ENCODE data around the gene CHST11. TPM values are rescaled to one million over a fixed set of nuclear protein-coding genes. Genes with fewer than 3 reads are reported as not detected.

Gene CHST11
- total RNA-seq, 4 donors from 2014 or later, result 5.7 to 15.7 (median 7.1) TPM

- Histone ChIP-seq H3K4me1 (peaks cover 18 to 38% (median 25%) of the 10 kb centered on the region in 4 donors), H3K9me3 (no peaks in the 10 kb centered on the region), H3K36me3 (no peaks in the 10 kb centered on the region), H3K4me3 (no peak overlapping the region), H3K27me3 (no peaks in the 10 kb centered on the region), H3K27ac (replicated peaks in 1 of 4) (no peak overlapping the region)
- TF ChIP-seq POLR2AphosphoS5 (IDR thresholded peaks at IDR 0.05), result no peak
- TF ChIP-seq POLR2A (IDR thresholded peaks at IDR 0.05; ENCODE audit: low read depth), result no peak
- TF ChIP-seq EP300 (IDR thresholded peaks at IDR 0.05), result no peak
- no peak for TF ChIP-seq CTCF (IDR thresholded peaks at IDR 0.05)
- intact Hi-C loops (cut with DNase I), result no loop called here
- 100% methylated on average over 2 of the region's 2 CpGs for WGBS
- DNase-seq (ENCODE audit: extremely low spot score), result no peak
Measured at GRCh38 chr12:104602896-104603295, 146.1 kb downstream of the CHST11 start.

- peak overlapping the region; percentile 37 to 73 (median 62) for H3K27ac ChIP-seq (replicated peaks in 1 of 4)
- no peak for DNase-seq (ENCODE audit: extremely low spot score)
Measured at GRCh38 chr12:104603545-104603973, 146.8 kb downstream of the CHST11 start.

GRCh38 chr12:104604070-104604994, 147.6 kb downstream of the CHST11 start:
- Histone ChIP-seq H3K4me1 (peaks cover 14 to 38% (median 23%) of the 10 kb centered on the region in 4 donors), H3K9me3 (no peaks in the 10 kb centered on the region), H3K36me3 (no peaks in the 10 kb centered on the region), H3K27me3 (no peaks in the 10 kb centered on the region), H3K27ac (replicated peaks in 1 of 4) (peak overlapping the region; percentile 37 to 73 (median 62)), H3K4me3 (peak overlapping the region in 1 of 4 donors; percentile 24)
- no peak for TF ChIP-seq CTCF (IDR thresholded peaks at IDR 0.05)
- peak; percentile 56 for TF ChIP-seq POLR2AphosphoS5 (IDR thresholded peaks at IDR 0.05)
- intact Hi-C loops (cut with DNase I), result no loop called here
- DNase-seq (ENCODE audit: extremely low spot score), result no peak
- 71% methylated on average over 7 of the region's 10 CpGs for WGBS

More at GRCh38 chr12:104603545-104603973, 146.8 kb downstream of the CHST11 start:
- peaks cover 18 to 38% (median 25%) of the 10 kb centered on the region in 4 donors for H3K4me1 ChIP-seq
- H3K36me3 ChIP-seq, result no peaks in the 10 kb centered on the region
- no peak overlapping the region for H3K4me3 ChIP-seq
- H3K27me3 ChIP-seq, result no peaks in the 10 kb centered on the region
- no peaks in the 10 kb centered on the region for H3K9me3 ChIP-seq
- TF ChIP-seq EP300 (IDR thresholded peaks at IDR 0.05) (no peak), POLR2A (IDR thresholded peaks at IDR 0.05; ENCODE audit: low read depth) (no peak), CTCF (IDR thresholded peaks at IDR 0.05) (no peak), POLR2AphosphoS5 (IDR thresholded peaks at IDR 0.05) (no peak)
- 100% methylated on average over 1 of the region's 1 CpG for WGBS
- intact Hi-C loops (cut with DNase I), result no loop called here

GRCh38 chr12:104604995-104605675, 148.4 kb downstream of the CHST11 start:
- H3K36me3 ChIP-seq, result no peaks in the 10 kb centered on the region
- no peaks in the 10 kb centered on the region for H3K27me3 ChIP-seq
- H3K9me3 ChIP-seq, result no peaks in the 10 kb centered on the region
- H3K27ac ChIP-seq (replicated peaks in 1 of 4), result peak overlapping the region; percentile 7 to 73 (median 62)
- DNase-seq (ENCODE audit: extremely low spot score), result no peak
- TF ChIP-seq POLR2AphosphoS5 (IDR thresholded peaks at IDR 0.05) (no peak), POLR2A (IDR thresholded peaks at IDR 0.05; ENCODE audit: low read depth) (no peak), CTCF (IDR thresholded peaks at IDR 0.05) (no peak), EP300 (IDR thresholded peaks at IDR 0.05) (no peak)
- 87% methylated on average over 16 of the region's 16 CpGs for WGBS
- intact Hi-C loops (cut with DNase I), result no loop called here
- no peak overlapping the region for H3K4me3 ChIP-seq
- peaks cover 14 to 38% (median 20%) of the 10 kb centered on the region in 4 donors for H3K4me1 ChIP-seq

Measured in esophagus muscularis mucosa (tissue), 4 donors.